HTERT RPE-1 (cell line): ENCODE results near the gene TAS2R16.
"Not testable (repeated sequence)": the region's sequence is repeated elsewhere in the genome, so short reads cannot be mapped to it uniquely, and the experiment has no call there.

Source experiments
- in situ Hi-C: fragments of 300-500 bp; cut with MboI; formaldehyde crosslinking; loops from 4 replicates; pipeline ENCODE4 v1.14.3; 2020; ENCODE audit warnings: low sequenced_read_pairs

The TAS2R16 gene

GRCh38 chr7:122974229-122974628 lies 21.3 kb downstream of the TAS2R16 start:
- in situ Hi-C loops = no loop called here

- in situ Hi-C loops = no loop called here
Observed at GRCh38 chr7:122972056-122972455, 23.4 kb downstream of the TAS2R16 start.

GRCh38 chr7:122970740-122971725 lies 24.5 kb downstream of the TAS2R16 start:
- in situ Hi-C loops = no loop called here

DNA sequence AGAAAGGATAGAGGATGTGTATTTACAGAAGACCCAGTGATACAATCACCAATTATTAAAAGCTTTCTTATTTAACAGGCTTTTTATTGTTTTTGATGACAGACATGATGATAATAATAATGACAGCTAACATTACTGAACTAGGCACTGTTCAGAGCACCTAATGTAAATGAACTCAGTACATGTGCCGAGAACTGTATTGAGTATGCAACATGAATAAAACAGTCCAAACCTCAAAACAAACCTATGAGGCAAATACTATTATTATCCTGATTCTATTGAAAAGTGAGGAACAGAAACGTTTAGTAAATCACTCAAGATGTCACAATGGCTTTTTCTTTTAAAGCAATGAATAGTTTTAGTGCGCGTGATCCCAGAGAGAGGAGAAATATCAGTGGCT lies 27.1 kb downstream of the TAS2R16 start:
- in situ Hi-C loops = no loop called here

DNA sequence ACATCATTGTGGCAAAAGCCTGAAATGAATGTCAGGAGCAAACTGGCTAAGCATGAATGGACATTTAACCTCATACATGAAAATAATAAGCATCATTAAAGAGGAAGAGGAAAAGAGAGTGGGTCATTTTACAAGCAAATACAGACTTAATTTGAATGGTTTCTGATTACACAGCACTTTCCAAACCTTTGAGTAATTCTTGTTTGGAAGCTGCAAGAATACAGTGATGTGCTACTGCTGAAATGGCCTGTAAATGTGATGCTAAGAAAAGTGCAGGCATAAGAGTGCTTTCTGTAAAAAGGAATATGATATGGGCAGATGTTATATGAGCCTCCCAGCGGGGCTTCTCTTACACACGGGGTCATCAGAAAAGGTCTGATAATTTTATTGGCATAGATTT lies 30.2 kb downstream of the TAS2R16 start:
- in situ Hi-C loops = no loop called here

DNA sequence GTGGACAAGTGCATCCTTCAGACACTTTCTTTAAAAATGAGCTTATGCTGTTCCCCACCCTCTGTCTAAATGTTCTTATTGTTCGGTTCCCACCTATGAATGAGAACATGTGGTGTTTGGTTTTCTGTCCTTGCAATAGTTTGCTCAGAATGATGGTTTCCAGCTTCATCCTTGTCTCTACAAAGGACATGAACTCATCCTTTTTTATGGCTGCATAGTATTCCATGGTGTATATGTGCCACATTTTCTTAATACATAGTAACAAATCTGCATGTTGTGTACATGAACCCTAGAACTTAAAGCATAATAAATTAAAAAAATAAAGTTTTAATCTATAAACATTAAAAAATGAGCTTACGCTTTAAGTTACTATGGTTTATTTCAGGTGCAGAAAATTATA lies 41.8 kb downstream of the TAS2R16 start:
- in situ Hi-C loops = not testable (repeated sequence)

DNA sequence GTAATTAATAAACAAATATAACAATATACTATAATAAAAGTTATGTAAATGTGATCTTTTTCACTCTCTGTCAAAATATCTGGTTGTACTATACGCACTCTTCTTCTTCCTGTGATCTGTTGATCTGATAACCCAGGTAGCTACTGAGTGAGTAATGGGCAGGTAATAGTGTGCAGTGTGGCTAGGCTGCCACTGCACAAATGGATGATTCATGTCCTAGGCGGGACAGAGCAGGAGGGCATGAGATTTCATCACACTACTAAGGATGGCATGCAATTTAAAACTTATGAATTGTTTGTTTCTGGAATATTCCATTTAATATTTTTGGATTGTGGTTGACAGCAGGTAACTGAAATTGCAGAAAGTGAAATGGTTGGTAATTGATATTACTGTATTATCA lies 44.5 kb downstream of the TAS2R16 start:
- in situ Hi-C loops = no loop called here

DNA sequence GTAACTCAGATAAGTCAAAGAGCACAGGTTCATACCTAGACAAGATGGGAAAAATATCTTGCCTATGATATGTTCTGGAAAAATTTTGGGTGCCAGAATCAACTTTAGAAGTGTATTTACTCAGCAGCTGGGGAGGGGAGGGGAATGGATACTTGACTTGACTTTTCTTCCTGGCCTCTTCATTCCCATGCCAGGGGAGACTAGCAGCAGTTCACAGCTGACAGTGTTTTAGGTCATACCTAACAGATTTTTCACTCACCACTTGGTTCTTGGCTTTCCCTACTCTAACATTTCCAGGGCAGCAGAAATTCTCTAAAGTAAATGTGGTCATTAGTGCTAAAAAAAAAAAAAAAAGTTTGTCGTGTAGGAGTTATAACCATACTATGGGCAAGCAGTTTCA lies 46.3 kb downstream of the TAS2R16 start:
- in situ Hi-C loops = no loop called here
